ENCODE measurements around the gene HPS4.
"Not testable (repeated sequence)": the region's sequence is repeated elsewhere in the genome, so short reads cannot be mapped to it uniquely, and the experiment has no call there.

Gene HPS4

DNA sequence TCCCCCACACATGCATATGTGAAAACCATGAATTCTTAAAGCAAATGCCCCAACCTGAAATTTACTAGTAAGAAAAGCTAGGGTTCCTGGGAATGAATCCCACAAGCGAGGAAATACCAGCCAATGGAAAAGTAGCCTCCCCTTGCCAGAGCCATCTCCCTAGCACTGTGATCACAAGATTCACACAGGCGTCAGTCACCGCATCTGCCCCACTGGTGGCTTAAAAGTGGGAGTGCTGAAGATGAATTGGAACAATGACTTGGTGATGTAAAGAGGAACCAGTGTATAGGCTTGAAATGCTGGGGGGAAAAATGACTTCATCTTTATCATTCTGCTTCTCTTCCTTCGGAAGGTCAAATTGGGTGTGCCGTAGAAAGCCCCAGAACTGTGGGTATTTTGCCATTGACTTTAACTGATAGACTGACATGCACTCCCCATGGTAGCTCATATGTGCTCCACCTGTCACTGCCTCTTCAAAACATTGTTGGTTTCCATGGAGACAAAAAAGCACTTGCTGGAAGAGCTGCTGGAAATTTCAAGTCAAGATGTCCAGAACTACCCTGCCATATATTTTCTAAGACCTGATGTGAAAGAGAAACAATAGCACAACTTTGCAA lies 73.8 kb downstream of the HPS4 start:
- no peak for DNase-seq (ENCODE audit: low spot score)

DNA sequence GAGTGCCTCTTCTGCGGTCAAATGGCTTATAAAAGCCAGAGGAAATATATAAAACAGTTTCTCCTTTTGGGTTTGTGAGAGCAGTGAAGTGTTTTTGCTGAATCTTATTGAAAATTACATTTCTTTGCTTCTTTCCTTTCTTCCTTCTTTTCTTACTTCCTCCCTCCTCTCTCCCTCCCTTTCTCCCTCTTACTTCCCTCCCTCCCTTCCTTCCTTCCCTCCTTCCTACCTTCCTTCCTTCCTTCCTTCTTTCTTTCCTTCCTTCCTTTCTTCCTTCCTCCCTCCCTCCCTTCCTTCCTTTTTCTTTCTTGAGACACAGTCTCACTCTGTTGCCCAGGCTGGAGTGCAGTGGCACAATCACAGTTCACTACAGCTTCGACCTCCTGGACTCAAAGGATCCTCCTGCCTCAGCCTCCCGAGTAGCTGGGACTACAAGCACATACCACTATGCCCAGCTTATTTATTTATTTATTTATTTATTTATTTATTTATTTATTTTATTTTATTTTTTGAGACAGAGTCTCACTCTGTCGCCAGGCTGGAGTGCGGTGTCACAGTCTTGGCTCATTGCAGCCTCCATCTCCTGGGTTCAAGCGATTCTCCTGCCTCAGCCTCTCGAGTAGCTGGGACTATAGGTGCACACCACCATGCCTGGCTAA lies 74.9 kb downstream of the HPS4 start:
- DNase-seq (ENCODE audit: low spot score), result not testable (repeated sequence)

DNA sequence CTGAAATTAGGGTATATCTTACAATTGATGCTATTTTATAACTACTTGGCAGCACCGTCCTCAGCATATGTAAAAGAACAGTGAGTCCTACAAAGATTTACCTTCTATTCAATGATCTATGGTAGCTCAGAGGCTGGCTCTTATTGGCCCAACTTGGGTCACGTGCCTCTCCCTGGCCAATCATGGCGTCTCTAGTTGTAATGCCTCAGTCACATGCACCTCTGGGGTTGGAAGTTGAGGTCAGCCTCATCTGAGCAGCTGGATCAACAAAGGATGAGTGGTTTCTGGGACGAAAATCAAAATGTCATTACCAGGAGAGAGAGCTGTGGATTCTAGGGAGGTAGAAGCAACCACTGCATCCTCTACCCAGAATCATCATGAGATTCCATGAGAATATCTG lies 77.5 kb downstream of the HPS4 start:
- no peak for DNase-seq (ENCODE audit: low spot score)

DNA sequence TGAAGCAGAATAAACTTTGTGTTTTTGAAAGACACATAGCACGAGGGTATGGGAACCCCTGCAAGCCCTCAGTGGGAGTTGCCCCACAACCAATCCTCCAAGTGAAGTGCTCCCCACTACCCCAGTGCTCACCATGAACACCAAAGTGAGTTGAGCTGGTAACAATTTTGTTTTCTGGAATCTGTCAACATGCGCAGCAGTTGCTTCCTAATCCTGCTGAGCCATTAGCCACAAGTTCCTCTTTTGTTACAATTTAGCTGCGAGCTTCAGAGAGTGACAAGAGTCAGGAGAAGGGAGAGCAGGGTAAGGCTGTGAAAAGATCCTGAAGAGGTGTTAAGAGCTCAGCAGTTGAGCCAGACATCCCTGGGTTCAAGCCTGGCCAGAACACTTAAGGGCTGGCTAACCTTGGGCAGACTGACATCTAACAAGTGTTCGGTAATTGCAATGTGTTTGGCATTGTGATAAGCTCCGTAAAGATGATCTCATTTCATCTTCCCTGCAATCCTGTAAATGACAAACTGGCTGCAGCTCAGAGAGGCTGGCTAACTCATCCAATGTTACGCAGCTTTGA lies 78.6 kb downstream of the HPS4 start:
- no peak for DNase-seq (ENCODE audit: low spot score)

DNA sequence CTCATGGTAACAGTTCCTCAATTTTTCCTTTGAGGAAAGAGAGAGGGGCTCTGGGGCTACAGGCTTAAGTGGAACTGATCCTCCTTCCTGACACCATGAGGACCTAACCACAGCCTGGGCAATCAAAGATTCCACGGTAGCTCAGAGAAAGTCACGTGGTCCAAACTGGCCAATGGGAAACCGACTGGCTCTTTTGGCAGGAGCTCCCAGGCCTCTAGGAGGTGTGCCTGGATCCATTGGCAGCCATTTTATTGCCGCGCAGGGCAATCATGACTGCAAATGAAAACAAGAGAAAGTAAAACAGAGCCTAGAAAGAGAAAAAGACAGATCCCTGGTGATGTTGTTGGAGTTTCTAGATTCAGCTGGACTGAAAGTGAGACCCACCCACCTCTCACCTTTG lies 81.9 kb downstream of the HPS4 start:
- no peak for DNase-seq (ENCODE audit: low spot score)

Data from CD4-positive, alpha-beta T cell treated with Interleukin-15 for 4 hours (primary cell).